ENCODE results near the gene NAA38.

Gene NAA38

DNA sequence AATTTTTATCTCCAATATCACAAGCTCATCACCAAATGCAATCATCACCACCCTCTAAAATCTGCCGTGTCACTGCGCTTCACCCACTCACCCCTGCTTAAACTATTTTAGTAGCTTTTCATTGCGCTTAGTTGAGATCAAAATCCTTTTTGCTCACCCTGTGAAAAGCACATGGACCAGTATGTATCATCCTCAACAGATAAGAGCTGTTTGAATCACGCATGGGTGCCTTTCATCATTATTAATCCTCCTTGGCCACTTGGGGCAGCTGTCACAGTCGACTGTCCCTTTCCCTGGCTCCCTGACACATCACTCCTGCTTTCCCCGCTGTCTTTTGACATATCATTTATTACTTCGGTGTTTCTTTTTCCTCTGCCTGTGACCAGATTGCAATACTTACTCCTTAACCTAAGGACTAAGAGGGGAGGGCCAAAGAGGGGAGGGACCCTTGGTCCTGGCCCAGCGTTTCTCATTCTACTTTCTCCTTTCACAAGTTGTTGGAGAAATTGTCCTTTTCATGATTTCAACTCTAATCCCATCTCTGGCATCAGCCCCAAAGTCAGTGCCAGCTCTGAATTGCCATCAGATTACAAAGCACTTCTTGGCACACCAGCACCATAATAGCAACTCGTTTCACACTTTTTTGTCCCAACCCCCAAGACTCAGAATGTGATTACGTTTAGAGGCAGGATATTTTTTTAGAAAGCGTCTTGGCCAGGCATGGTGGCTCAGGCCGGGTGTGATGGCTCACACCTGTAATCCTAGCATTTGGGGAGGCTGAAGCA is 32.0 kb downstream of the NAA38 start:
- no peak for DNase-seq (ENCODE audit: low read depth)
- TF ChIP-seq, protein P1, sequence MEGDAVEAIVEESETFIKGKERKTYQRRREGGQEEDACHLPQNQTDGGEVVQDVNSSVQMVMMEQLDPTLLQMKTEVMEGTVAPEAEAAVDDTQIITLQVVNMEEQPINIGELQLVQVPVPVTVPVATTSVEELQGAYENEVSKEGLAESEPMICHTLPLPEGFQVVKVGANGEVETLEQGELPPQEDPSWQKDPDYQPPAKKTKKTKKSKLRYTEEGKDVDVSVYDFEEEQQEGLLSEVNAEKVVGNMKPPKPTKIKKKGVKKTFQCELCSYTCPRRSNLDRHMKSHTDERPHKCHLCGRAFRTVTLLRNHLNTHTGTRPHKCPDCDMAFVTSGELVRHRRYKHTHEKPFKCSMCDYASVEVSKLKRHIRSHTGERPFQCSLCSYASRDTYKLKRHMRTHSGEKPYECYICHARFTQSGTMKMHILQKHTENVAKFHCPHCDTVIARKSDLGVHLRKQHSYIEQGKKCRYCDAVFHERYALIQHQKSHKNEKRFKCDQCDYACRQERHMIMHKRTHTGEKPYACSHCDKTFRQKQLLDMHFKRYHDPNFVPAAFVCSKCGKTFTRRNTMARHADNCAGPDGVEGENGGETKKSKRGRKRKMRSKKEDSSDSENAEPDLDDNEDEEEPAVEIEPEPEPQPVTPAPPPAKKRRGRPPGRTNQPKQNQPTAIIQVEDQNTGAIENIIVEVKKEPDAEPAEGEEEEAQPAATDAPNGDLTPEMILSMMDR (IDR thresholded peaks at IDR 0.05; ENCODE audit: low read depth, low read length, missing control alignments), result no peak
- H3K4me3 ChIP-seq (ENCODE audit: low read depth, low read length), result no peak overlapping the region

DNA sequence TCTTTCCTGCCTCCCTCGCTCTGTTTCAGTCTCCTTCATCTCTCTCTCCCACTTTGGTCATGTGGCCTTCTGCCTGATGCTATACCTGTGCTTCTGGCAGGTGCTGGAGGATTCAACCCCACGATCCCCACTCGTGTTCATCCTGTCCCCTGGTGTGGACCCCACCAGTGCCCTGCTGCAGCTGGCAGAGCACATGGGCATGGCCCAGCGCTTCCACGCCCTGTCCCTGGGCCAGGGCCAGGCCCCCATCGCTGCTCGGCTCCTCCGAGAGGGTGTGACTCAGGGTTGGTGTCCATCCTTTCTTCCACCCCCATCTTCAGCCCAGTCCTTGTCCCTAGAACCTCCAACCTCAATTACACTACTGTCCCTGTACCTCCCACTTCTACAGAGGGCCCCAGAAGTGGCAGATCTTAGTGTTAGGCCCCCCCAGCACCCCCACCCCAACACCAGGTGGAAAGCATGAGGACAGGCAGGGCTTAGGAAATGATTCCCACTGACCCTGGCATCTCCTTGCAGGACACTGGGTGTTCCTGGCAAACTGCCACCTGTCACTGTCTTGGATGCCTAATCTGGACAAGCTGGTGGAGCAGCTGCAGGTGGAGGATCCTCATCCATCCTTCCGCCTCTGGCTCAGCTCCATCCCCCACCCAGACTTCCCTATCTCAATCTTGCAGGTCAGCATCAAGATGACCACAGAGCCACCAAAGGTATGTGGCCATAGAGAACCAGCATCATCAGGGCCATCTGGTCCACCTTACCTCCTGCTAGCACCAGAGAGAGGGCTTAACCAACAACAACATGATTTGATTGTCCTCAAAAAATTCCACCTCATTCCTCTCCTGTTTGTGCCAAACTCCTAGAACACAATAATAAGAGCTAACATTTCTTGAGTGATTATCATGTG is 33.1 kb downstream of the NAA38 start:
- no peak overlapping the region for H3K4me3 ChIP-seq (ENCODE audit: low read depth, low read length)
- TF ChIP-seq, protein P1 (IDR thresholded peaks at IDR 0.05; ENCODE audit: low read depth, low read length, missing control alignments), result no peak
- DNase-seq (ENCODE audit: low read depth), result no peak

DNA sequence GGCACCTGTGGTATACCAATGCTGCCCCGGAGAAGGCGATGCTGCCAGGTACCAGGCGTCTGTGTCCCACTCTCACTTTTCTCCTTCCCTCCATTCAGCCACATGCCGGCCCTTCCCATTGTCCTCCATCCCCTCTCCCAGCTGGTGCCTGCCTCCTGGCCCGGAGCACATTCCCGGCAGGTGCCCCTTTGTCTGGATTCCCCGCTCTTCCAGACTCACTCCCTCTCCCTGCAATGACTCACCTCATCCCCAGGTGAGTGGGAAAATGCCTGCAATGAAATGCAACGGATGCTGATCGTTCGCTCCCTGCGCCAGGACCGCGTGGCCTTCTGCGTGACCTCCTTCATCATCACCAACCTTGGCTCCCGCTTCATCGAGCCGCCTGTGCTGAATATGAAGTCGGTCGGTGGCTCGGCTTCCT is 33.8 kb downstream of the NAA38 start:
- TF ChIP-seq, protein P1 (IDR thresholded peaks at IDR 0.05; ENCODE audit: low read depth, low read length, missing control alignments), result no peak
- DNase-seq (ENCODE audit: low read depth), result no peak
- no peak overlapping the region for H3K4me3 ChIP-seq (ENCODE audit: low read depth, low read length)

DNA sequence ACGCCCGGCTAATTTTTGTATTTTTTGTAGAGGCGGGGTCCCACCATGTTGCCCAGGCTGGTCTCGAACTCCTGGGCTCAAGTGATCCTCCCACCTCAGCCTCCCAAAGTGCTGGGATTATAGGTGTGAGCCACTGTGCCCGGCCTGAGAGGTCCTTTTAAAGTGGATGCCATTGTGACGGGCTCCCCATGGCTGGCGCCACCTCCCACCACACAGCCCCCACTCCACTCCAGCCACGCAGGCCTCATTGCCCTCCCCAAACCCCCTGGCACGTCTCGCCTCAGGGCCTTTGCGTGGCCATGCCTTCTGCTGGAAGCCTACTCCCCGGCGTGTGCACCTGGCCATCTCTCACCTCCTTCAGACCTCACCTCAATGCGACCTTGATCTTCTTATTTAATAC is 35.2 kb downstream of the NAA38 start:
- TF ChIP-seq, protein P1 (IDR thresholded peaks at IDR 0.05; ENCODE audit: low read depth, low read length, missing control alignments), result no peak
- no peak overlapping the region for H3K4me3 ChIP-seq (ENCODE audit: low read depth, low read length)
- no peak for DNase-seq (ENCODE audit: low read depth)

DNA sequence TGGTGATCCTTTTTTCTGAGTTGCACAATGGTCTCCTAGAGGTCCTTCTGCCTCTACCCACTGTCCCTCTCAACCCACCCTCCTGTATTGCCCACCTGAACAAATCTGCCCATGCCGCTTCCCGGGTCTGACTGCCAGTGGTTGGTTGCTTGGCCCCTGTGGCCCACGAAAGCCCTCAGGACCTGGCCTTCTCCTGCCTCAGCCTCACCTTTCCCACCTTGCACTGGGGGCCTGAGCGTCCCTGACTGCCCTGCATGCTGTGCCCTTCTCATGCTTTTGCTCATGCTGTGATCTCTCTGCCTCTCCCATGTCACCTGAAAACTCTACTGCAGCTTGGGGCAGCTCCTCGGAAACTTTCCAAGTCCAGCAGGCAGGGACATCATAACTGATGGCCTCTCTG is 37.1 kb downstream of the NAA38 start:
- no peak for DNase-seq (ENCODE audit: low read depth)
- H3K4me3 ChIP-seq (ENCODE audit: low read depth, low read length), result no peak overlapping the region
- TF ChIP-seq, protein P1 (IDR thresholded peaks at IDR 0.05; ENCODE audit: low read depth, low read length, missing control alignments), result no peak

DNA sequence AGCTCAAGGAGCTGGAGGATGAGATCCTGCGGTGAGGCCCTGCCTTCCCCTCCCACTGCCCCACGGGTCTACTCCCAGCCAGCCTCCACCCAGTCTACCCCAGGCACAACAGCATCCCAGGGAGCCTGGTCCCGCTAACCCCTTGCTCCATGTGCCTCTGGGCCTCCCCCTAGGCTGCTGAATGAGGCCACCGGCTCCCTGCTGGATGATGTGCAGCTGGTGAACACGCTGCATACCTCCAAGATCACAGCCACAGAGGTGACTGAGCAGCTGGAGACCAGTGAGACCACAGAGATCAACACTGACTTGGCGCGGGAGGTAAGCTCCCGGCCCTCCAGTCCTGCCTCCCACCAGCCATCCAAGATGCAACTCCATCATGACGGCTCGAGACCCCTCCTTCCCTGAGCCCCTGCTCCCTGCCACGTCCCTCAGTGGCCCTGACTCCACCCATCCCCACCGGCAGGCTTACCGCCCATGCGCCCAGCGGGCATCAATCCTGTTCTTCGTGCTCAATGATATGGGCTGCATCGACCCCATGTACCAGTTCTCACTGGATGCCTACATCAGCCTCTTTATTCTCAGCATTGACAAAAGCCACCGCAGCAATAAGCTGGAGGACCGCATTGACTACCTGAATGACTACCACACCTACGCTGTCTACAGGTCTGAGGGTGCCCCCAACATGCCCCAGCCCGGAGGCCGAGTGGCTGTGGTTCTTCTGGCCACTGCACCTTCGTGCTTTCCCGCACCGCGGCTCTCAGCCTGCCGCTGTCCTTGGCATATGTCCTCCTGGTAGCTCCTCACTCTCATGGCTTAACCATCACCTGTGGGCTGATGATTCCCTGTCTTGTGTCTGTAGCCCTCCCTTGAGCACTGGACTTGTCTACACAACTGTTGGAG is 38.4 kb downstream of the NAA38 start:
- H3K4me3 ChIP-seq (ENCODE audit: low read depth, low read length), result no peak overlapping the region
- TF ChIP-seq, protein P1 (IDR thresholded peaks at IDR 0.05; ENCODE audit: low read depth, low read length, missing control alignments), result no peak
- DNase-seq (ENCODE audit: low read depth), result no peak
